Esophagus (tissue), 2 donors: ENCODE data around the gene C11orf16. TPM values are rescaled to one million over a fixed set of nuclear protein-coding genes. Genes with fewer than 3 reads are reported as not detected.
"Not testable (repeated sequence)": the region's sequence is repeated elsewhere in the genome, so short reads cannot be mapped to it uniquely, and the experiment has no call there.

Experiments
- H3K27ac ChIP-seq, 2 donors: one replicate each; pipeline ENCODE4 v1.5.1; 2013; ENCODE audit warnings: low read depth in 2 of 2, mild to moderate bottlenecking in 2 of 2, inconsistent platforms in 1 of 2, low read length in 1 of 2, moderate library complexity in 1 of 2
- H3K27me3 ChIP-seq, 2 donors: one replicate each; pipeline ENCODE4 v1.6.1; 2013; ENCODE audit warnings: low read length in 2 of 2, control low read depth in 1 of 2, mild to moderate bottlenecking in 1 of 2; ENCODE audit not compliant: insufficient read depth in 2 of 2, control insufficient read depth in 1 of 2
- H3K36me3 ChIP-seq, 2 donors: one replicate each; pipeline ENCODE4 v1.6.1; 2013; ENCODE audit warnings: low read length in 1 of 2; ENCODE audit not compliant: control insufficient read depth in 2 of 2, insufficient read depth in 2 of 2
- H3K4me1 ChIP-seq, 2 donors: one replicate each; pipeline ENCODE4 v1.6.1; 2013; ENCODE audit warnings: low read length in 1 of 2; ENCODE audit not compliant: control insufficient read depth in 2 of 2, insufficient read depth in 2 of 2
- H3K4me3 ChIP-seq, 2 donors: one replicate each; pipeline ENCODE4 v1.5.1; 2013; ENCODE audit warnings: low read length in 2 of 2, mild to moderate bottlenecking in 2 of 2, low read depth in 1 of 2, moderate library complexity in 1 of 2
- H3K9me3 ChIP-seq, 2 donors: one replicate each; pipeline ENCODE4 v1.6.1; 2013; ENCODE audit warnings: mild to moderate bottlenecking in 2 of 2, low read depth in 1 of 2, low read length in 1 of 2, moderate library complexity in 1 of 2; ENCODE audit not compliant: control insufficient read depth in 2 of 2, insufficient read depth in 1 of 2
- WGBS, 2 donors: extraction: QIAGEN DNeasy Blood & Tissue Kit; methylation state at CpG; one replicate each; pipeline ENCODE4 v1.1.7; 2013; 5-methylcytosine and 5-hydroxymethylcytosine counted together
- polyA plus RNA-seq, 2 donors: library from polyadenylated mRNA; stranded (reverse); fragments of 200-250 nt; gene quantifications; one replicate each; pipeline ENCODE4 v1.2.3, GENCODE V29; 2013
- donor health status: healthy with polysubstance abuse.
- donor health status: Bipolar disorder and iron deficiency.

Gene C11orf16, protein sequence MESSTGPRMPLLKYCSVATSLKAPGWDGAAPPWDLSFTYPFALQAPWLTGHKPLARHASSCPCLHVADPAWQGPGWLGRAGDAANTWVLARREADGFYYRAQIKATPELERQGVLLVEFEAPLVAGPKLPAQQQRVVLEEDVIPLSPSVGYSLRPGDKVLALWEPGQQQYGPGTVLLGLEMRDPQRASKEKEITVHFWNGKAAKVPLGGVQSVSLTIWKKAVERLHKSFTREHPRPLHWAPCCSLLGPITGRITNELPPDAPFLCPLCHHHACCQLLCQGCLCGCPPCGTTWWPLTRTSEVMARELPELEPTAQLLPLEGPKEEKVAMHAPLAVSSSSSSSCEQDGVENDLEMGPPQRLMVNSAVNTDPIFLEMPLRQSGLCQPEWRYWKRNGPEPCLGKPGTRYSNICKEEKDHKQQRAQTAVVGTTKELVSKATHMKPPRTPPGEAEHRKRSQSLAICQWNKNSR
- polyA plus RNA-seq, result not detected

DNA sequence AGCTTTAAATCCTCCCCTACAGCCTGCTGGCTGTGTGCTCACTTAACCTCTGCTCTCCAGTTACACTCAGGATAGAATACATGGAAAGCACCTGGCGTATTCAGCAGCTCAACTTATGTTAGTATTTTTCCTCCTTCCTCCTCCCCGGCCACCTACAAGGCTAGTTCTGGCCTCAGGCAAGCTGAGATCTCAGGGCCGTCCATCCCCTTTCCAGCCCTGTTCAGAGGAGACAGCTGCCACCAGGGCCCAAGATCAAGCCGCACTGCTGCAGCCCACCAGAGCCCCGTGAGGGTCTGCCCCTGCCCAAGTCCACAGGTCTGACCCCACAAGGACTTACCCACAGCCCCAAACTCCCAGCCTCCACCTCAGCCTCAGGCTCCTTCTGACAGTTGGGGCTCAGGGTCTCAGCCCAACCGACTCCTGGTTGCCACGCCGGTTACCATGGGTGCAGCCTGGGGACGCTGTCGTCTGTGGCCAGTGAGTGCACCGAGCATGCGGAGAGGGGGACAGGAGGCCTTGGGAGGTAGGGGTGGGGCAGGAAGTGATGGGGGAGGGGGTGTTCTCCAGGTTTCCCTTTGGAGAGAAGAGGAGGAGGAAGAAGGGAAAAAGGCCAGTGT lies at the start of gene C11orf16:
Gene C11orf16, minus strand, starts transcription at position 384 of the 617 bp plus-strand sequence. CDS start 639 bp downstream, outside the sequence.
- Histone ChIP-seq H3K9me3 (no peaks in the 10 kb centered on the region), H3K36me3 (no peaks in the 10 kb centered on the region), H3K27ac (no peak within 1 kb of the TSS), H3K27me3 (no peaks in the 10 kb centered on the region), H3K4me3 (no peak within 1 kb of the TSS), H3K4me1 (peaks cover 0 to 6% of the 10 kb centered on the region in 2 donors)
- 77 to 86% methylated on average over 12 of the region's 12 CpGs for WGBS, 2 donors

DNA sequence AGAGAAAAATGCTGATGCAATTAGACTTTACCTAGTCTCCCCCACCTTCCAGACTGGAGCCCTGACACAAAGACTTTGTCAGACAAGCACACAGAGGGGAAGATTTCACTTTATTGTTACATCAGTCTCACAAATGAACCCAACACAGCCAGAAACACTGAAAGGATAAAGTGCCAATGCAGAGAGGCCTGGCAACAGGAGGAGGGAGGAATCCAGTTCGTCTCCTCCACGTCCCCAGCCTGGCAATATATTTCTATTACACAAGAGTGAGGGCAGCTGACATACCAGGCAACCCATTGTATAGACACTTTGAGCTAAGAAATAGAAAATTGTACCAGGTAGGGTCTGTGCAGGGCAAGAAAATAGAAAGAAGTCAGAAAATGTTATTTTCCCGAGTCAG lies 47.7 kb upstream of the C11orf16 start:
- Histone ChIP-seq H3K4me3 (no peak overlapping the region), H3K4me1 (no peaks in the 10 kb centered on the region), H3K9me3 (no peaks in the 10 kb centered on the region), H3K27me3 (no peaks in the 10 kb centered on the region), H3K27ac (no peak overlapping the region), H3K36me3 (no peaks in the 10 kb centered on the region)
- WGBS, 2 donors, result 72 to 80% methylated on average over 3 of the region's 3 CpGs

DNA sequence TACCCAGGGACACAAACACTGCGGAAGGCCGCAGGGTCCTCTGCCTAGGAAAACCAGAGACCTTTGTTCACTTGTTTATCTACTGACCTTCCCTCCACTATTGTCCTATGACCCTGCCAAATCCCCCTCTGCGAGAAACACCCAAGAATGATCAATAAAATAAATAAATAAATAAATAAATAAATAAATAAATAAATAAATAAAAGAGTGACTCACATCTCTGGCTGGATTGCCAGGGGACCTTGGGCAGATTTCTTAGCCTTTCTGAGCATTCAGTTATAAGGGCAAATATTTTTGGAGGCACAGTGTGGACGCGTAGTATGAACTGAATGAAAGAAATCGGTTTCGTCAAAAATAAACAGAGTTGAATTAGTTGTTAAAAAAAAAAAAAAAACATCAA lies 46.6 kb upstream of the C11orf16 start:
- not testable (repeated sequence) for H3K9me3 ChIP-seq, H3K27ac ChIP-seq, H3K4me3 ChIP-seq, H3K27me3 ChIP-seq, H3K36me3 ChIP-seq, H3K4me1 ChIP-seq
- WGBS, 2 donors, result 98% methylated on average over 4 to 5 of the region's 7 CpGs

DNA sequence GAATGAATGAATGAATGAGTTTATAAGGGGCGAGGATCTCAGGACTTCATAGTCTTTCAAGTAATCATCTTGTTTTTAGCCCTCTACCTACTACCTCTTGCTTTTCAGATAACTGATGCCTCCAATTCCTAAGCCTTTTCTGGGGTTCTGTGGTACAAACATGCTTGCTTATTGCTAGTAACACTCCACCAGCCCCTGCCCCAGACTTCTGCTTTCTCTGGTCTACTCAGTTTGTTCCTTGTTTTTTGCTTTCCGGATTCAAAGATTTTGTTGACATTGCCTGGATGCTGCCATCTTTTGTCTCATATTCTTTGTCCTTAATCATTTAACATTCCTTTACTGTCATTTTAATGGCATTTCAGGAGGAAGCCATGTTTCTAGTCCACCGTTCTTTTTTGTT lies 40.4 kb upstream of the C11orf16 start:
- H3K36me3 ChIP-seq, result no peaks in the 10 kb centered on the region
- H3K4me3 ChIP-seq, result no peak overlapping the region
- 73 to 80% methylated on average over 3 of the region's 3 CpGs for WGBS, 2 donors
- H3K27ac ChIP-seq, result no peak overlapping the region
- H3K27me3 ChIP-seq, result no peaks in the 10 kb centered on the region
- no peaks in the 10 kb centered on the region for H3K4me1 ChIP-seq
- H3K9me3 ChIP-seq, result no peaks in the 10 kb centered on the region

DNA sequence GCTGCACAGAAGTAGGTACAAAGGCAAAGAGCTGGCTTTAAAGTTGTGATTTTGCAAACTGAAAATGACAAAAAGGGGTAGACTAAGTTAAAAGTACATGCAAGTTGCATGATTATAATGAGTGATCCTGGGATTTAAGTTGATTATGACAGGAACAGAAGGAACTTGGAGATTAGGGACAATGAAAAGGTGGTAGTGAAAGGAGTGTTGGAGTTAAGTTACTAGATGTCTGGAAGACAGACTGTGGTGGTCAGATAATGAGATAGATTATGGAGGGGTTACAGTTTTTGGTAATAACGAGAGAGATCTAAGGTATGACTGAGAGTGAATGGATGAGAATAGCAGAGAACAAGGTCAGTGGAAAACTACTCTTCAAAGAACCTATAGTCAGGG lies 39.2 kb upstream of the C11orf16 start:
- Histone ChIP-seq H3K9me3 (no peaks in the 10 kb centered on the region), H3K4me1 (no peaks in the 10 kb centered on the region), H3K27me3 (no peaks in the 10 kb centered on the region), H3K27ac (no peak overlapping the region), H3K36me3 (no peaks in the 10 kb centered on the region), H3K4me3 (no peak overlapping the region)
- WGBS, 2 donors, result 68 to 70% methylated on average over 1 of the region's 1 CpG

DNA sequence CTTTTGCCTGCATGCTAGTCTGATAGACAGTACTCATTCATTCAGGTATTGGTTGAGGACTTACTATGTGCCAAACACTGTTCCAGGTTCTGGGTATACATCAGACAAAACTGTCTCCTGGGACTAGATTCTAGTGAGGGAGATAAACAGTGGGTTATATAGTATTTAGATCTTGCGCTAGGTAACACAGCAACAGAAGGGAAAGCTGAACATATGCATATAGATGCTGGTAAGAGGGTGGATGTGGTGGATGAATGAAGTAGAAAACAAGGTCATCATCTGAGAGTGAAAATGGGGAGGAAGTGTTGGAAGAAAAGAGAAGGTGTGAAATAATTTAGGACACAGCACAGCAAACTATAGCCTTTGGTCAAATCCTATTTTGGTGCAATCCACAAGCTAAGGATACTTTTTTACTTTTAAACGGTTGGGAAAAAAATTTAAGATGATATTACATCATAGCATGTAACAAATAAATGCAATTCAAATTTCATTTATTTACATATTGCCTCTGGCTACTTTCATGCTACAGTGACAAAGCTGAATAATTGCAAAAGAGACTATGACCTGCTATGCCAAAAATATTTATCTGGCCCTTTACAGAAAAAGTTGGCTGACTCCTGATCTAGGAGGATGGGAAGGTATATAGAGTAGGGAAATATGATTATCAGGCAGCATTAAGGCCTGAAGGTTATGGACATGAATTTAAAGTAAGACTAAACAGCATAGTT lies 38.6 kb upstream of the C11orf16 start:
- no peaks in the 10 kb centered on the region for H3K27me3 ChIP-seq
- WGBS, 2 donors, result 74 to 78% methylated on average over 2 of the region's 2 CpGs
- H3K9me3 ChIP-seq, result no peaks in the 10 kb centered on the region
- no peaks in the 10 kb centered on the region for H3K36me3 ChIP-seq
- H3K4me1 ChIP-seq, result no peaks in the 10 kb centered on the region
- no peak overlapping the region for H3K27ac ChIP-seq
- H3K4me3 ChIP-seq, result no peak overlapping the region

DNA sequence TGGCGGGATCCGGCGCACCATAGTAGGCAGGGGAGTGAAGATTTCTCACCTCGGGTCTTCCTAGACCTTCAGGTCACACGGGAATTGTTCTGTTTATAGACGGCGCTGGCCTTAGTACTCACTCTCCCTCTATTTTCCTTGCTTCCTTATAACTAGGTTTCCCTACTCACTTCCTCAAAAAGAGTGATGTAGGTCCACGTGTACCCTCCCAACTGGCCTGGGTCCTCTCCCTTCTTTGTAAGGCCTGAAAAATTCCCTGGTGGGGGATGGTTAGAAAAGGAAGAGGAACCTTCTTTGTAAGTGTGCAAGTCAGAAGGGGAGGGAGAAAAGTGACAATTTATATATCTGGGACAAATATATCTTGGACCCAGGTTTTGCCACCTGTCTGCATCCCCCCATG lies 34.4 kb upstream of the C11orf16 start:
- Histone ChIP-seq H3K9me3 (no peaks in the 10 kb centered on the region), H3K27ac (no peak overlapping the region)
- 87 to 89% methylated on average over 8 of the region's 8 CpGs for WGBS, 2 donors

DNA sequence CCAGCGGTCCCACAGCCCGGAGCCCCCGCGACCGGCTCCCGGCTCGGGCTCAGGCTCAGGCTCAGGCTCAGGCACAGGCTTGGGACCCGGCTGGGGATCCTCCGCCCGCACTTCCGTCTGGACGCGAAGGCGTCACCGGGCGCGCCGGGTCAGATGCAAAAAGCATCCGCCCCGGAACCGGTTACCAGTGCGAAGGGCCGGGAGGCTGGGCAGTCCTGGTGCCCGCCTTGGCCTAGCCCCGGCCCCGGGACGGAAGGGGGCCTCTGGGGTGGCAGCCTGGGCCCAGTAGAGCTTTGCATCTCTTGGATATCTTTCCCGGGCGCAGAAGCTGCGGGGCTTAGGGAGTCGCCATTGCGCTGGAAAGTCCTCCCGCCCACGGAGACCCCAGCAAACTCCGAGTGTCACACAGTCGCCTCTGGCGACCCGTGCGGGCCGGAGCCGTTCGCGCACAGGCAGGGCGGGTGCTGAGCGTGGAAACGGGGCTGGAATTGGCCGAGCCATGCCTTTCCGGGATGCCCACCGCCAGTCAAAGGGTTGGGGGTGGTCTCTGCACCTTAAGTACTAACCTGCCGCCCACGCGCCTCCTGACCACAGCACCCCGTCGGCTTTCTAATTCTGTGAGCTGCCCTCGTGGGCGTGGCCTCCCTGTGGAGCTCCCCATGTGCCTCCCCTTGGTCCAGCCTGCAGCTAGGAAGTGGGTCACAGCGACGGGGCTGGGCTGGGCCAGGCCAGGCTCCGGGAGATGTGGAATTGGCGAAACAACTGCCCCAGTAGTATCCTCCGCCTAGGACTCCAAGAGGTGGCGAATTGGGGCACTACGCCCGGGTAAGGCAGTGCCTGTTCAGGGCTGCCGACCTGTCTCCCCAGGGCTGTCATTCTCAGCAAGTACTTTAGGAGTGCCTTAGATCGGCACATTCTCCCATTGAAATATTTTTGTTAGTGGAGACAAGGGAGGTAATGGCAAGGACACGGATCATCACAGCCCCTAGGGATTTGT lies 31.9 kb upstream of the C11orf16 start, which contains the start of gene TMEM9B:
Gene TMEM9B, minus strand, starts transcription at position 119 of the 997 bp plus-strand sequence. CDS start 129 bp downstream, outside the sequence.
- Histone ChIP-seq H3K27ac (peak within 1 kb of the TSS; percentile 97 to 98), H3K27me3 (no peaks in the 10 kb centered on the region), H3K4me1 (no peaks in the 10 kb centered on the region), H3K4me3 (peak within 1 kb of the TSS; percentile 63 to 85), H3K9me3 (no peaks in the 10 kb centered on the region), H3K36me3 (no peaks in the 10 kb centered on the region)
- 0 to 1% methylated on average over 66 to 67 of the region's 67 CpGs for WGBS, 2 donors

More for the DNA sequence above, 34.4 kb upstream of the C11orf16 start:
- no peaks in the 10 kb centered on the region for H3K36me3 ChIP-seq
- H3K27me3 ChIP-seq, result no peaks in the 10 kb centered on the region
- H3K4me1 ChIP-seq, result no peaks in the 10 kb centered on the region
- no peak overlapping the region for H3K4me3 ChIP-seq
